H1 (cell line): ENCODE results near the gene CAMTA1. TPM values are rescaled to one million over a fixed set of nuclear protein-coding genes. Genes with fewer than 3 reads are reported as not detected.

ENCODE experiments used
- CTCF ChIA-PET: fragments of 300-600 bp; sonication (Branson Sonifier 250); formaldehyde crosslinking; loops from one replicate; lab custom pipeline; 2021; ENCODE audit not compliant: partially characterized antibody; lab: Charles Lee
- POLR2A ChIA-PET: fragments of 300-600 bp; sonication (Branson Sonifier 250); formaldehyde crosslinking; loops from one replicate; lab custom pipeline; 2021; ENCODE audit warnings: inconsistent platforms; ENCODE audit not compliant: partially characterized antibody; lab: Charles Lee
- DNase-seq, 2 experiments: peaks; one replicate each; pipeline versions ENCODE4 v3.0.0 to v3.0.0-alpha.2; 2010 to 2022; ENCODE audit warnings: low spot score in 2 of 2, low read depth in 1 of 2, mixed read lengths in 1 of 2
- FAIRE-seq: peaks from 2 replicates; lab custom pipeline; 2011; peaks lifted over from hg19 to GRCh38; lab: Jason Lieb, UNC
- H2AFZ ChIP-seq: 2 replicates; pipeline ENCODE4 v1.8.1; 2012; ENCODE audit warnings: low read length, inconsistent platforms
- H2AK5ac ChIP-seq: 2 replicates; pipeline ENCODE4 v1.6.1; 2013; ENCODE audit warnings: low read depth, low read length
- H2BK120ac ChIP-seq: replicated peaks from 2 replicates; pipeline ENCODE3; 2013; ENCODE audit warnings: low read depth, low read length, inconsistent platforms
- H2BK12ac ChIP-seq: 2 replicates; pipeline ENCODE4 v1.6.1; 2013; ENCODE audit warnings: low read depth, low read length
- H2BK15ac ChIP-seq: 2 replicates; pipeline ENCODE4 v1.6.1; 2013; ENCODE audit warnings: low read length
- H2BK20ac ChIP-seq: 2 replicates; pipeline ENCODE4 v1.6.1; 2013; ENCODE audit warnings: low read length
- H2BK5ac ChIP-seq: 2 replicates; pipeline ENCODE4 v1.6.1; 2013; ENCODE audit warnings: low read depth, low read length
- H3K14ac ChIP-seq: 2 replicates; pipeline ENCODE4 v1.6.1; 2013; ENCODE audit warnings: inconsistent platforms; ENCODE audit not compliant: insufficient read length
- H3K18ac ChIP-seq: 2 replicates; pipeline ENCODE4 v1.6.1; 2013; ENCODE audit warnings: low read length; ENCODE audit errors: extremely low read depth
- H3K23ac ChIP-seq: 2 replicates; pipeline ENCODE4 v1.6.1; 2013; ENCODE audit warnings: inconsistent platforms; ENCODE audit not compliant: insufficient read length
- H3K23me2 ChIP-seq: 2 replicates; pipeline ENCODE4 v1.6.1; 2013; ENCODE audit warnings: low read depth, low read length
- H3K27ac ChIP-seq: 2 replicates; pipeline ENCODE4 v1.6.1; 2011; ENCODE audit warnings: low read depth, low read length, inconsistent platforms
- H3K27me3 ChIP-seq, 4 experiments: replicated peaks in 1 of 4; 1 replicate in 1 of 4; 2 replicates in 3 of 4; pipeline versions ENCODE4 v1.6.1 to v1.8.1; 2011 to 2013; ENCODE audit warnings: low read length in 3 of 4, mild to moderate bottlenecking in 3 of 4, inconsistent platforms in 2 of 4, mixed read lengths in 2 of 4, moderate library complexity in 1 of 4; ENCODE audit not compliant: control insufficient read depth in 3 of 4, insufficient read depth in 3 of 4; ENCODE audit errors: extremely low read depth in 1 of 4
- H3K36me3 ChIP-seq, 4 experiments: 2 replicates each; pipeline versions ENCODE4 v1.6.1 to v1.8.1; 2011 to 2013; ENCODE audit warnings: mild to moderate bottlenecking in 4 of 4, low read length in 3 of 4, moderate library complexity in 2 of 4, control low read depth in 1 of 4, inconsistent platforms in 1 of 4; ENCODE audit not compliant: insufficient read depth in 4 of 4, control insufficient read depth in 2 of 4
- H3K4ac ChIP-seq: replicated peaks from 2 replicates; pipeline ENCODE3; 2013; ENCODE audit warnings: low read length, low read depth, mixed read lengths, inconsistent platforms; ENCODE audit not compliant: insufficient read length
- H3K4me1 ChIP-seq, 4 experiments: replicated peaks in 1 of 4; 1 replicate in 1 of 4; 2 replicates in 3 of 4; pipeline versions ENCODE4 v1.6.1 to v1.8.1; 2011 to 2013; ENCODE audit warnings: low read length in 3 of 4, inconsistent platforms in 2 of 4, mixed read lengths in 1 of 4; ENCODE audit not compliant: insufficient read depth in 4 of 4, control insufficient read depth in 3 of 4
- H3K4me2 ChIP-seq, 2 experiments: 2 replicates each; pipeline versions ENCODE4 v1.6.1 to v1.8.1; 2011 to 2013; ENCODE audit warnings: low read depth in 2 of 2, low read length in 2 of 2, control low read depth in 1 of 2, inconsistent platforms in 1 of 2, mild to moderate bottlenecking in 1 of 2; ENCODE audit not compliant: insufficient read depth in 1 of 2
- H3K4me3 ChIP-seq, 4 experiments: fragments of 200-600, 300-600 bp in 1 of 4; sonication (generic), shearing (Covaris generic), sonication (Bioruptor Twin) in 1 of 4; 2 replicates each; pipeline versions ENCODE4 v1.5.1 to v1.8.1; 2011 to 2016; ENCODE audit warnings: low read length in 4 of 4, low read depth in 3 of 4, control low read depth in 2 of 4, inconsistent platforms in 2 of 4, mild to moderate bottlenecking in 2 of 4, mixed read lengths in 1 of 4, moderate library complexity in 1 of 4; ENCODE audit not compliant: insufficient read depth in 2 of 4; ENCODE audit errors: extremely low read depth in 1 of 4
- H3K56ac ChIP-seq: replicated peaks from 2 replicates; pipeline ENCODE3; 2013; ENCODE audit warnings: low read depth, mild to moderate bottlenecking, mixed read lengths, low read length, inconsistent platforms; ENCODE audit not compliant: insufficient read length
- H3K79me1 ChIP-seq: 2 replicates; pipeline ENCODE4 v1.6.1; 2013; ENCODE audit warnings: low read depth, low read length, control low read depth
- H3K79me2 ChIP-seq, 2 experiments: 2 replicates each; pipeline versions ENCODE4 v1.6.1 to v1.8.1; 2012 to 2013; ENCODE audit warnings: low read length in 2 of 2, mild to moderate bottlenecking in 2 of 2, inconsistent platforms in 1 of 2; ENCODE audit not compliant: insufficient read depth in 2 of 2, control insufficient read depth in 1 of 2
- H3K9ac ChIP-seq, 4 experiments: replicated peaks in 1 of 4; 1 replicate in 1 of 4; 2 replicates in 3 of 4; pipeline versions ENCODE4 v1.6.1 to v1.8.1; 2011 to 2013; ENCODE audit warnings: low read depth in 3 of 4, low read length in 3 of 4, control low read depth in 2 of 4, mild to moderate bottlenecking in 2 of 4, moderate library complexity in 2 of 4, inconsistent platforms in 1 of 4; ENCODE audit errors: extremely low read depth in 1 of 4
- H3K9me3 ChIP-seq, 2 experiments: 2 replicates each; pipeline versions ENCODE4 v1.6.1 to v1.8.1; 2012 to 2013; ENCODE audit warnings: mild to moderate bottlenecking in 2 of 2, moderate library complexity in 2 of 2, control low read depth in 1 of 2, inconsistent platforms in 1 of 2, low read depth in 1 of 2, low read length in 1 of 2, mixed read lengths in 1 of 2; ENCODE audit not compliant: insufficient read depth in 2 of 2
- H4K20me1 ChIP-seq, 2 experiments: replicated peaks in 1 of 2; 2 replicates each; pipeline versions ENCODE3 to v1.8.1; 2011 to 2013; ENCODE audit warnings: inconsistent platforms in 2 of 2, low read length in 2 of 2, mild to moderate bottlenecking in 1 of 2; ENCODE audit not compliant: insufficient read depth in 2 of 2, control insufficient read depth in 1 of 2
- H4K5ac ChIP-seq: 2 replicates; pipeline ENCODE4 v1.6.1; 2013; ENCODE audit warnings: low read length, low read depth, mixed read lengths, inconsistent platforms; ENCODE audit not compliant: insufficient read length
- H4K8ac ChIP-seq: 2 replicates; pipeline ENCODE4 v1.8.0; 2013; ENCODE audit warnings: mild to moderate bottlenecking, moderate library complexity, low read length, inconsistent platforms; ENCODE audit not compliant: insufficient read depth; ENCODE audit errors: extremely low read depth
- H4K91ac ChIP-seq: replicated peaks from 2 replicates; pipeline ENCODE3; 2013; ENCODE audit warnings: low read length, mixed read lengths, inconsistent platforms; ENCODE audit not compliant: insufficient read length
- BCL11A ChIP-seq, 2 experiments: IDR thresholded peaks; one replicate each; pipeline ENCODE4 v1.6.1; 2011; ENCODE audit warnings: low read depth in 2 of 2, low read length in 2 of 2, mild to moderate bottlenecking in 2 of 2
- CBX8 ChIP-seq: fragments of 300-800, 300-1000 bp; sonication (generic); IDR thresholded peaks from 2 replicates; pipeline ENCODE4 v1.7.1; 2016; ENCODE audit warnings: low read depth, low read length, borderline replicate concordance
- MAX ChIP-seq: IDR thresholded peaks from 2 replicates; pipeline ENCODE4 v1.6.1; 2012; ENCODE audit warnings: inconsistent platforms
- POLR2A ChIP-seq, 2 experiments: IDR thresholded peaks; 1 replicate in 1 of 2; 2 replicates in 1 of 2; pipeline ENCODE4 v1.6.1; 2011; ENCODE audit warnings: low read depth in 2 of 2, low read length in 2 of 2, mild to moderate bottlenecking in 2 of 2; ENCODE audit errors: control extremely low read depth in 1 of 2
- RXRA ChIP-seq: IDR thresholded peaks from 2 replicates; pipeline ENCODE4 v1.6.1; 2011; ENCODE audit warnings: low read depth, mild to moderate bottlenecking, low read length, moderate library complexity; ENCODE audit not compliant: insufficient read depth
- SIRT6 ChIP-seq: IDR thresholded peaks from one replicate; pipeline ENCODE4 v1.7.1; 2012; ENCODE audit warnings: low read length, inconsistent platforms
- SIX5 ChIP-seq: IDR thresholded peaks from 2 replicates; pipeline ENCODE4 v1.6.1; 2011; ENCODE audit warnings: mild to moderate bottlenecking, low read depth, low read length
- SP1 ChIP-seq: IDR thresholded peaks from 2 replicates; pipeline ENCODE4 v1.6.1; 2011; ENCODE audit warnings: low read depth, low read length
- SUZ12 ChIP-seq: fragments of 200-600 bp; sonication (generic); IDR thresholded peaks from 2 replicates; pipeline ENCODE4 v1.6.1; 2012; ENCODE audit warnings: mild to moderate bottlenecking, inconsistent platforms, low read length, moderate library complexity, mixed read lengths
- TBP ChIP-seq: IDR thresholded peaks from 2 replicates; pipeline ENCODE4 v1.6.1; 2011; ENCODE audit warnings: low read depth, low read length, improper control_type of control experiment
- USF2 ChIP-seq: IDR thresholded peaks from 2 replicates; pipeline ENCODE4 v1.6.1; 2011; ENCODE audit warnings: low read length, improper control_type of control experiment
- YY1 ChIP-seq: IDR thresholded peaks from 2 replicates; pipeline ENCODE4 v1.6.1; 2011; ENCODE audit warnings: low read depth, mild to moderate bottlenecking, low read length
- WGBS, 2 experiments: shearing (Covaris generic) in 1 of 2; methylation state at CpG; one replicate each; pipeline versions ENCODE4 v1.1.6 to v1.1.7; 2013 to 2015; ENCODE audit warnings: low lambda C conversion rate in 2 of 2, mixed read lengths in 2 of 2, inconsistent platforms in 1 of 2, low coverage in 1 of 2, missing lambda C conversion rate in 1 of 2; ENCODE audit not compliant: insufficient replicate concordance in 2 of 2, insufficient coverage in 1 of 2, insufficient read length in 1 of 2; ENCODE audit errors: extremely low coverage in 1 of 2, missing lambda C conversion rate in 1 of 2; 5-methylcytosine and 5-hydroxymethylcytosine counted together
- polyA plus RNA-seq, 7 experiments: library from polyadenylated mRNA; depleted of rRNA in 3 of 7; stranded (reverse) in 5 of 7; unstranded in 2 of 7; fragments of >200 nt in 5 of 7; fragments of 200-250 nt in 2 of 7; gene quantifications; 1 replicate in 5 of 7; 2 replicates in 1 of 7; 4 replicates in 1 of 7; pipeline versions ENCODE4 v1.2.1 to v1.2.3, GENCODE V29; 2011 to 2013; ENCODE audit warnings: missing spikeins in 2 of 7, mixed read lengths in 2 of 7
- total RNA-seq: library from RNA; stranded (reverse); fragmentation: NEBNext Ultra II Directional; extraction: Animal tissue kit (Norgen Biotek cat#: 25700); gene quantifications from 2 replicates; pipeline ENCODE4 v1.2.1, GENCODE V29; 2021

The CAMTA1 gene
- total and polyA plus RNA-seq, 2 of the 8 experiments (the other 6 are each of a cell fraction or from before 2014, with no cell fraction given) = 65.0 to 119 TPM

- Histone ChIP-seq H2AK5ac (no peak overlapping the region), H4K91ac (no peak overlapping the region), H3K18ac (no peak overlapping the region), H3K9ac (no peak overlapping the region), H3K27ac (no peak overlapping the region), H3K9me3 (no peaks in the 10 kb centered on the region), H3K23me2 (no peaks in the 10 kb centered on the region), H4K8ac (no peak overlapping the region), H2BK120ac (no peak overlapping the region), H2BK12ac (no peak overlapping the region), H3K4me2 (no peak overlapping the region), H2BK5ac (no peak overlapping the region), H3K14ac (no peak overlapping the region), H4K20me1 (no peaks in the 10 kb centered on the region), H3K4ac (no peak overlapping the region), H3K4me3 (no peak overlapping the region), H3K27me3 (no peaks in the 10 kb centered on the region; a peak in 1 of 7 replicates), H2AFZ (no peak overlapping the region), H3K79me2 (no peaks in the 10 kb centered on the region), H3K4me1 (no peaks in the 10 kb centered on the region), H3K56ac (no peak overlapping the region), H3K36me3 (no peaks in the 10 kb centered on the region), H3K23ac (no peak overlapping the region), H2BK15ac (no peak overlapping the region), H2BK20ac (no peak overlapping the region), H4K5ac (no peak overlapping the region), H3K79me1 (no peaks in the 10 kb centered on the region)
- no peak for FAIRE-seq
- DNase-seq = no peak
- ChIA-PET CTCF (interaction anchor here (0.9 to 9.2 kb wide), 4 partner anchors 10 to 259 kb away, joined by 3 to 97 read pairs (median 3); no protein-coding TSS in a partner anchor), POLR2A (no interaction called here)
- TF ChIP-seq SIRT6 (no peak), POLR2A (IDR thresholded peaks at IDR 0.05; ENCODE audit: control extremely low read depth in 1 of 2, low read depth in 2 of 2, low read length in 2 of 2) (no peak), TBP (no peak), CBX8 (no peak), SP1 (no peak), BCL11A (IDR thresholded peaks at IDR 0.05; ENCODE audit: low read depth in 2 of 2, low read length in 2 of 2) (no peak), USF2 (no peak), RXRA (no peak), YY1 (no peak), SIX5 (no peak), SUZ12 (no peak), MAX (no peak)
- WGBS, 2 experiments = 94% methylated on average over 22 of the region's 27 CpGs; no CpG with 5 or more reads in 1 of the 2 experiments
These were observed 682.4 kb downstream of the CAMTA1 start for GRCh38 chr1:7467476-7468175.
